Measurements from ENCODE around the gene CDK5RAP2.
A peak's percentile ranks its signal among the peaks of the same experiment; 100 is the strongest.
"Not testable (repeated sequence)": the region's sequence is repeated elsewhere in the genome, so short reads cannot be mapped to it uniquely, and the experiment has no call there.

CDK5RAP2 gene

DNA sequence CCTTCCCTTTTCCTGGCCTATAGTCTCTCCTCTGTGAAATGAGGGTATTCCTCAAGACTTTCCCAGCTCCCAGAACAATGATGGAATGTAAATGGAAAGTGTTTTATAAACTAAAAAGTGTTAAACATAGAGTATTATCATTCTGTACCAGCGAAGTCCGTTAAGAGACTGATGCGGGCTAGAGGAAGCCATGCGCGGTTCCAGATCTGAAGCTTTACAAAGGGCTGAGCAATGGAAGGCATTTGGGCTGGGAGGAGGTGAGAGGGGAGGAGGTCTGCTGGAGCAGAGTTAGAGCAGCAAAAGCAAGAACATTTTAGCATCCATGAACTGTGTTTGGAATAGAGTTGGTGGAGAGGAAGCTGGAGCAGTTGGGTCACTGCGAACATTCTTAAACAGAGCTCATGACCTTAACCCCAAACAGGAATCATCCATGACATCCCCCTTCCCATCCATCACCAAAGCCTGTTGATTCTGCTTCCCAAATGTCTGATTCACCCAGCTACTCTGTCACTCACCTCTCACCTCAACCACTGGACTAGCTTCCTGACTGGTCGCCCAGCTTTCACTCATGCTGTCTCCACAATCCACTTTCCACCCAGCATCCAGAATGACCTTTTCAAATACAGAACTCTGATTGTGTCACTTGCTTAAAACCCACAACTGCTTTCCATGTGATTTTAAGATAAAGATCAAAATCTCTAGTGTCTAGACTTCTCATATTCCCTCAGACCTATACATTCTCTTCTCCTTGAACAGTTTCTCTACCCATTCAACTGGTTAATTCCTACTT lies 37.1 kb downstream of the CDK5RAP2 start:
- no peak for DNase-seq

DNA sequence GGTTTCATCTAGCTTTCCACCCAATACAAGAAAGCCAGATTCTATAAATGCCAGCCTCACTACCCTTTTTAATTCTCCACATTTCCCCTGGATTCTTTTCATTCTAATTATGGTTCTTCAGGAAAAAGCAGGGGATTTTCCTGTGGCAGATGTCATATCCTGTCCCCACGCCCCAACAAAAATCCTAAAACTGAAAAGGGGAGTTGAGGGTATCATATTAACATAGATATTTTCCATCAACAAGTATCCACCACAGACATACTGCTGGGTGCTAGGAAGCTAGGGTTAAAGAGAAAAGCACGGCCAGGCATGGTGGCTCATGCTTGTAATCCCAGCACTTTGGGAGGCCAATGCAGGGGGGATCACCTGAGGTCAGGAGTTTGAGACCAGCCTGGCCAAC lies 38.0 kb downstream of the CDK5RAP2 start:
- DNase-seq = no peak

DNA sequence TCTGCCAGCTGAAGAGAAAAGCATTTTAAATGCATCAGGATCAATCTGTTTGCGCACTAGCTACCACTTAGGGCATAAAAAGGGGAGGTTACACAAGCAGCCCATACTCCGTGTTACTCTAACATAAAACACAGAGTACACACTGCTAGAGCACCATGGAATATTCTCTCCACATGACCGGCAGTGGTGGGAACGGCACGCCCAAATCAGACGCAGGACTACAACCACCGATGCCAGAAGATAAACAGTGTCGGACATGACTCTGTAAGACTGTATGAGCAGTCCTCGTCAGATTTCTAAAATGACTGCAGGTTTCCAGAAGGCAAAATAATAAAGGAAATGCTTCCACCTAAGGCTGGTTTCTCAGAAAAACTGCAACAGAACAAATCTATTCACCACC lies 40.0 kb downstream of the CDK5RAP2 start:
- DNase-seq = no peak

DNA sequence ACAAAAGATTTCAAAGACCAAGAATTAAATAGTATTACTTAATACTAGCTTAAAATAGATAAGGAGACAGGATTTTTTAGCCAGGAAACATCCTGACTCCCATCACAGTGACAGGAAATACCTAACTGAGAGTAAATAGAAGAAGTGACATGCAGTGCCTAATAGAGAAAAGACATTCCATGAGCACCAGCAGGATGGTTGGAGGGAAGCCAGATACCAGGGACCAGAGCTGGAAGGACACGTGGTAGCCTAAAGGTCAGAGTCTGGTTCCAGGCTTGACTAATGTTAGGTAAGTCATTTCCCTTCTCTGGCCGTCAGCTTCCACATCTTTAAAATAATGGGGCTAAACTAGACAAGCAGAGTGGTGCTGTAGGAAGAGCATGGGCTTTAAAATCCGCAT lies 41.6 kb downstream of the CDK5RAP2 start:
- peak; percentile 60 for DNase-seq

DNA sequence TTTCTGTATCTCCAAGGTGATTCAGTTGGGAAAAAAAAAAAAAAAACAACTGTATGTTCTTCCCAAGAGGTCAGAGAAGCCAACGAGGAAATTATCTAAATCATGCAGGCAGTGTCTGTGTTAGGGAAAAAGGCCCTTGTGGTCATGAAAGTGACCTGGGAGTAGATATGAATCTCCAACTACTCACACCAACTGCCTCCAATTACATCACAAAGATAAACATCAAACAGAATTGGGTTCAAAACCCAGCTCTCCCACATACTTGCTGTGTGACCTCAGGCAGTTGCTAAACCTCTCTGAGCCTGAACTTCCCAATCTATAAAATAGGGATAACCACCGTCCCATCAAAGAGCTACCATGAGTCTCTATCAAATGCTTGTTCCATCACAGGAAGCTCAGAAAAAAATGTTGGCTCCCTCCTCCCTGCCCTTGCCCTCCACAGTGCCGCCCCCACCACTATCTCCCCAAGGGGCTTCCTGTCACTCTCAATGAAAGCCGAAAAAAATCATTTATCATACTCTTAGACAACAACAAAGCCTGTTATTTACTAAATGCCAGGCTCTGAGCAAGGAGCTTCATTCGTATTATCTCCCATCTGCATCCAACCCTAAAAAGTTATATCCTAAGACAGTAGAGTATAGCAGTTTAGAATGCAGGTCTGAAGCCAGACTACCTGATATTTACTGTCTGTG lies 42.9 kb downstream of the CDK5RAP2 start:
- no peak for DNase-seq

DNA sequence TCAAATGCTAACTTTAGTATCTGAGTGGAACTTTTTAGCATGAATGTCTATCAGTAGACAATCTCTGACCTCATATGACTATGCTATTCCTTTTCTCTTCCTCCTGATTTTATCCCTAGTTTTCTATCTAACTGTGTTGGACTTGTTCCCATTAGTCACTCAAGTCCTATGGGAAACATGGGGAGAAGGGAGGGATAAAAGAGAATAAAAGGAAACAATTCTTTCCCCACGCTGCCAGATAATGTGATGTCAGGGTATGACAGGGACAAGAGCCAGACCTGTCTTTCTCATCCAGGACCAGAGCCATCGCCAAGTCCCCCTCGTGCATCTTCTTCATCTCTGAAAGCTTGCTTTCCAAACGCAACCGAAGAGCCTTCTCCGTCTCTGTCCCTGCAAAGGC lies 43.9 kb downstream of the CDK5RAP2 start:
- DNase-seq = no peak

DNA sequence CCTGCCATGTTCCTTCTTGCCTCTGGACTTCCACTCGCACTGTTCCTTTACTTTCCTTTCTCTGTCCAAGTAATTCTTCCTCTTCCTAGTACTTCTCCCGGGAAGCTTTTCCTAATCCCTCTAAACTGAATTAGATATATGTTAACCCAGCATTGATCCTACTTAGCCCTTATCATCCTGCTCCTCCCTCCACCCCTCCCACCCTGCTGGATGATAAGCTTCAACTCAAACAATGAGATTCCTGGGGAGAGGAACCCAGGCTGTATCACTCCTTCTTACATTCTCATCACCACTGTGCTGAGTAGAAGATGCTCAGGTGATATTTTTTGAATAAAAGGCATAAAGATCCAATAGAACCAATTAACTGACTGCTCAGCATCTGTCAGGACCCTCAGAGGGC lies 45.7 kb downstream of the CDK5RAP2 start:
- no peak for DNase-seq

DNA sequence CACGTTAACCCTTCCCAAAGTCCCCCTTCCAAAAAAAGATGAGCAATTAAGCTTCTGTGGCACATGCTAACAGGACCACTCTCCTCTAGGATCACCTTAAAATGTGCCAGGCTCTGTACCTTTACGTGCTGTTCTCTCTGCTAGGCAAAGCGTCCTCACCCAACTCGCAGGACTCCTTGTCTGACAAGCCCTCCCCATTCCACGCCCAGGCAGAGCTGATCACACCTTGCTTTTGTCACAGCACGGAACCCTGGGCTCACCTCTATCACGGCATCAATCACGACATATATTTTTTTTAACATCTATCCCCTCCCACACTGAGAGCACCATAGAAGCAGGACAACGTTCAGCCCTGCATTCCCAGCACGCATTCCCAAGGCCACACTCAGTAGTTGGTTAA lies 47.1 kb downstream of the CDK5RAP2 start:
- peak; percentile 4 for DNase-seq

DNA sequence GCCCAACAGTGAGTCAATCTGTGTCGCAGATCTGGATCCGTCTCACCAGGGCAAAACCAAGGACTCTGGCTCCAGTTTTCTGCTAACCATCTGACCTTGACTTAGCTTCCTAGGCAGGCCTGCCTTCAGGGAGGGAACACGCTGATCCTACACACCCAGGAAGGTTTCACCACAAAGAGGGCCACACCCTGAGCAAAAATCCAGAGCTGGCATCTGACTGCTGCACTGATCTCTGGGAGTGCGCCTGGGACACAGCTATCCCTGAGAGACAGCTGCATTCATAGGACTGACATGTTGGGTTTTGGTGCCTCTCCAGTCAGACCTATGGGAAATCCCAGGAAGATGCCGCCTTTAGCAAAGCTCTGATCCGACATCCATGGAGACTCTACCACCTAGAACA lies 47.5 kb downstream of the CDK5RAP2 start:
- DNase-seq = peak; percentile 56

DNA sequence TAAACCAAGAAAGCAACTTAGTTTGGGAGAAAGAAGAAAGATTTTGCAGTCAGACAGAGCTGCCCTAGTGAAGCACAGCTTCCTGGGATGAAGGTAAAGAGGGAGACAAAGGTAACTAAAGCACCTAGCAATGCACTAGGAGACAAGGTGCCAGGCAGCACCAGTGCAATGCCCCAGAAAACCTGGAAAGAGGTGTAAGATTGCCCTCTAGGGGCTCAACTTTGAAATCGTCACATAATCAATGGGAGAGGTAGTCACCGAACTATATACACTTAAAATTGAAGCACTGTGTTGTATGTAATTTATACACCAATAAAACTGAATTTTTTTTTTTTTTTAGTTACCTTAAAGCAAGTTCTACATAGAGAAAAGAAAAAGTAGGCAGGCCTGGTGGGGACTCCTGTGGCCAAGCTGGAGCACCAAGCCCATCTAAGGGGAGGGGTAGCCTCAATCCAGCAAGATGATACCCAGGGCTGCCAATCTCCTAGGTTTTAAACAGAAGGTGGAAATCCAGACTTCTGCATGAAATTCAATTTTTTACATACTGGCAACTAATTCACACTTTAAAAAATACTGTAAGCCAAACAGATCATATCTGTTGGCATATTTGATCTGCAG lies 48.2 kb downstream of the CDK5RAP2 start:
- peak; percentile 31 for DNase-seq

DNA sequence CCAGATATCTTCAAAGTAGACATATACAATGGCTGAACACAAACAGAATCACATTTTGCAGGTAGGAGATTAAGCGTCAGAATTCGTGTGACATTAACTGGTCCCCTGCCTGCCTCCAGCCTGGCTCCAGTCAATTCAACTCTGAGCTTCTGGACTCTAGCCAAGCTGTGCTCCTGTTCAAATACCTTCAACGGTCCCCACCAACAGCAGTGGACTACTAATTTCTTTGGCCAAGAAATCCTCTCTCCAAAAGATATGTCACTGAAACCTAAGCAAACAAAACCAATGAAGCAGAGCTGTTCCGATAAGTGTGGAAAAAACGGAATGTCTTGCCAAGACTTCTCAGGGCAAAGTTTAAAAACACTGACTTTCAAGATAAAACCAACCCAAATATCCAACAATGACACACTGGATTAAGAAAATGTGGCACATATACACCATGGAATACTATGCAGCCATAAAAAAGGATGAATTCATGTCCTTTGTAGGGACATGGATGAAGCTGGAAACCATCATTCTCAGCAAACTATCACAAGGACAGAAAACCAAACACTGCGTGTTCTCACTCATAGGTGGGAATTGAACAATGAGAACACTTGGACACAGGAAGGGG lies 49.6 kb downstream of the CDK5RAP2 start:
- not testable (repeated sequence) for DNase-seq

DNA sequence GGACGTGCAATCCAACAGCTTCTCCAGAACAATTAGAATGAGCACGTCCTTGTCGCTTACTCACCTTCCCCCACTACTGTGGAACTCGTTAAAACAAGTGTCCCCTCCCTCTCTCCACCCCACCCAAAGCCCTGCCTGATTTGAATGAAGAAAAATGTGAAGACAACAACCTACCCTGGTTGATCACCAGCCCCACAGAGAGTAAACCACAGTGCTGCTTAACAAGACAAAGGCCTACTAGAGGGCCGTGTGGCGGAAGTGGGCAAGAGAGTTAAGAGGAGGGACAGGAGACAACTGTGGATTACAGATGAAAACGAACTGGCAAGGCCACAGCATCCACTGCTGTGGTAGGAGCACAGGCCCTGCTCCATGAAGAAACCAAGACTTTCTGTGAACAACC lies 51.1 kb downstream of the CDK5RAP2 start:
- no peak for DNase-seq

DNA sequence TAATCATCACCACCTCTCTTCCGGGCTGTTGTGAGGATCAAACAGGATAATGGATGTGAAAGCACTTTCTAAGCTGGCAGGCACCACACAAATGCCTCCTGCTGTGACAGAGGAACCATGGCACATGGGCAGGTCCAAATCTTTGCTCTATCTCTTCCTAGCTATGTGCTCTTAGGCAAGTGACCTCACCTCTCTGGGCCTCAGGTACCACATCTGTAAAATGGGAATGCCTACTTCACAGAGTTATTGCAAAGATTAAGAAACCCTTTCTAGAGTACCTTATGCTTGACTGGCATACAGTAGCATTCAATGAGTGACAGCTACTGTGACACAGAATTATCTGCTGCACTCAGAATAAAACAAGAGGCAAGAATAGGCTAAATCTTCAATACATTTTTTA lies 51.6 kb downstream of the CDK5RAP2 start:
- no peak for DNase-seq

DNA sequence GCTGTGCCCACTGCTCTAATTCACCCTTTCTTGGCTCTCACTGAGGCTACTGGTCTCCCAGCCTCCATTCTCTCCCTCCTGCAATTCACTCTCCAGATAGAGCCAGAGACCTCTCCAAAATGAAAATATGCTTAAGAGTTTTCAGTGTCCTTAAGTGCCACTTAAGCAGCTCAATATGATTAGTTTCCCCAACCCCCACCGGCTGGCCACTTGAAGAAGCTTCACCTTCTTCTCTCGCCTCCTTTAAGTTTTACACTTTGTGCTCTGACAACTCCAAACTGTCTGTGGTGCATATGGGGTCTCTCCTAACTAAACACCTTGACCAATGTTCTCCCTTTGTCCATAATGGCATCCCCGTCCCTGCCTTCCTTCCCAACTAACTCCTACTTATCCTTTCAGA lies 53.4 kb downstream of the CDK5RAP2 start:
- no peak for DNase-seq

DNA sequence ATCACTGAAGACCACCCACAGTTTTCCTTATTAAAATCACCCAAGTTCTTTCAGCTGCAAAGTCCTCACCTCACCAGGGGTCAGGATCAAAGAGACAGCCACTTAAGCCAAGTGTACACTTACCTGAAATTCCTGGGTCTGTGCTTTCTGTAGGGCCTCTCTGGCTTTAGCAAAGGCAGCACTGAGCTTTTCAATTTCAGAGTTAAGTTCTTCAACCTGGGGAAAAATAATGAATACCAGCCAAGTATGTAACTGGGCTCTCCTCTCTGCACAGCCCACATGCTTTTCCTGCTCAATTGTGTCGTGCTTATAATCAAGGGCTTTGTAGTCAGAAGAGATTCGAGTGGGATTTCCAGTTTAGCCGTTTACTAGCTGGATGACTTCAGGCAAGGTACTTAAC lies 55.1 kb downstream of the CDK5RAP2 start:
- no peak for DNase-seq

DNA sequence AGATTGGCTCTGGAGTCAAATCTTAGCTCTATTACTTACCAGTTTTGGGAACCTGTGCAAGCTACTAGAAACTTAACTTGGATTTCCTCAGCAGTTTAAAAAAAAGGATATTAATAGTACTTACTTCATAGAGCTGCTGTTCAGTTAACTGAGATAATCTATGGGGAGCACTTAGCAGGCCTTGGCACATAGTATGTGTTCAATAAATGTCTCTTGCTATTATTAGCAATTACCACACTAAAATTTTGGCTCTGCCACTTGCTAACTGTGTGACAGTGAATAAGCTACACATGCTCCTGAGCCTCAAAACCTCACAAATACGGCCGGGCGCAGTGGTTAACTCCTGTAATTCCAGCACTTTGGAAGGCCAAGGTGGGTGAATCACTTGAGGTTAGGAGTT lies 55.9 kb downstream of the CDK5RAP2 start:
- DNase-seq = no peak

DNA sequence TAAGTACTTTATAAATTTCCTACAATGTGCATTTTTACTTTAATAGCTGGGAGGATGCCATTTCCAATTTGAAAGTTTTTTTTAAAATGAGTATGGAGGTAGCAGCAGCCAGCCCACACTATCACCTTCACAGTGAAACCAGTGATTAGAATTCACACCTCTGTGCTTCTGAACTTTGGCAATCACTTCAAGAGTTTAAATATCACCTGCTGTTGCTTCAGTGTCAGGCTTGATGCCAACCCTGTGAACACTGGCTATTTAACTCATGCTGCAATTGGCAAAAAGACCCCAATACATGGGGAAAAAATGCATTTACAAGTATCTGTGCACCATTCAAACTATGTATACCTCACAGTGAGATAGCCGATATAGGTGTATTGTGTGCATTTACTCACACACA lies 57.4 kb downstream of the CDK5RAP2 start:
- DNase-seq = no peak

DNA sequence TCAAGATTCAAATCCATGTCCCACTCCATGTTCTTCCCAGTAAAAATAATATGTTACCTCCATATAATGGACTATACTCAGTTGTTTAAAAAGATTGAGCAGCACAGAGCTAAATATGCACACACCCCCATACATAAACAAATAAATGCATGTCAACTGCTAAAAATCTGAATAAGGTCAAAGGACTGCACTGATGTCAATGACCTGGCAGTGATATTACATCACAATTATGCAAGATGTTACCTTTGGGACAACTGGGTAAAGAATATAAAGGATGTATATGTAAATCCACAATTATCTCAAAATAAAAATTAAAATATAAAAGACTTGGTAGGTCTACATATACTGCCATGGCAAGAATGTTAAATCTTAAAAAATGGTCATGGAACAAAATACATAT lies 57.9 kb downstream of the CDK5RAP2 start:
- no peak for DNase-seq

DNA sequence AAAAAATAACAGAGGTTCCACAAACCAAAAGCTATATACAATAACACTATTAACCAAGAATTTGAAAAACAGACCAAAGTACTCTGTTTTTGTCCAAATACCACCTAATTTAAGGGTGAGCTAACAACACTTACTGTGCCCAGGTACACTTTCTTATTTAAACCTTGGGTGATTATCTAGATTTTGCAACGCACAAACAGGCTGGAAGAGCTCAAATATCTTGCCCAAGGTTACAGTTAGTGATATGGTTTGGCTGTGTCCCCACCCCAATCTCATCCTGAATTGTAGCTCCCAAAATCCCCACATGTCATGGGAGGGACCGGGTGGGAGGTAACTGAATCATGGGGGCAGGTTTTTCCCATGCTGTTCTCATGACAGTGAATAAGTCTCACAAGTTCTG lies 58.9 kb downstream of the CDK5RAP2 start:
- no peak for DNase-seq

DNA sequence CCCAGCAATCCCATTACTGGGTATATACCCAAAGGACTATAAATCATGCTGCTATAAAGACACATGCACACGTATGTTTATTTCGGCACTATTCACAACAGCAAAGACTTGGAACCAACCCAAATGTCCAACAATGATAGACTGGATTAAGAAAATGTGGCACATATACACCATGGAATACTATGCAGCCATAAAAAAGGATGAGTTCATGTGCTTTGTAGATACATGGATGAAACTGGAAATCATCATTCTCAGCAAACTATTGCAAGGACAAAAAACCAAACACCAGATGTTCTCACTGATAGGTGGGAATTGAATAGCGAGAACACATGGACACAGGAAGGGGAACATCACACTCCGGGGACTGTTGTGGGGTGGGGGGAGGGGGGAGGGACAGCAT lies 64.0 kb downstream of the CDK5RAP2 start:
- not testable (repeated sequence) for DNase-seq

DNA sequence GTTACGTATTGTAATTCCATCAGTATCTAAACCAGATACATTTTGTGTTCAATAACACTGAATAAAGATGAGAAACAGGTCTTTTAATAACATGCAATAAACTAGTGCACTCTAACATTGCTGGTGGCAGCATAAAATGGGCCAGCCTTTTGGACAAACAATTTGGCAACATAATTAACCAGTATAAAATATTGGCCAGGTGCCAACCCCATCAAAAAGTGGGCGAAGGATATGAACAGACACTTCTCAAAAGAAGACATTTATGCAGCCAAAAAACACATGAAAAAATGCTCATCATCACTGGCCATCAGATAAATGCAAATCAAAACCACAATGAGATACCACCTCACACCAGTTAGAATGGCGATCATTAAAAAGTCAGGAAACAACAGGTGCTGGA lies 64.5 kb downstream of the CDK5RAP2 start:
- not testable (repeated sequence) for DNase-seq

DNA sequence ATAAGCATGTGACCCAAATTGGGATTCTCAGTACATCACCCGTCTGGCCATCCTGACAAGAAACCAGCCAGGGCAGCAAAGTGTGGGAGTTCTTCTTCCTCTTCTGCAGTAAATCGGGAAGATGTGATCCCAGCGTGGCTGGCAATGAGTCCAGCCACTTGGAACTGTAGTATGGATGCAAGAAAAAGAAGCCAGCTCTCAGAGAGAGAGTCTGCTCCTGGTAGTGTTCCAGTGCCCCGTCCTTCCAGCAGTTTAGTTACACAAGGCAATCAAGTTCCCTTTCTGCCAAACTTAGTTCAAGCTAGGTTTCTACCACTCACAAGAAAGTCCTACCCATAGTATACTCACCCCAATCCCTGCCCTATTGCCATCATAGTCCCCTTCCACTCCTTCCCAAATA lies 65.6 kb downstream of the CDK5RAP2 start:
- DNase-seq = no peak

DNA sequence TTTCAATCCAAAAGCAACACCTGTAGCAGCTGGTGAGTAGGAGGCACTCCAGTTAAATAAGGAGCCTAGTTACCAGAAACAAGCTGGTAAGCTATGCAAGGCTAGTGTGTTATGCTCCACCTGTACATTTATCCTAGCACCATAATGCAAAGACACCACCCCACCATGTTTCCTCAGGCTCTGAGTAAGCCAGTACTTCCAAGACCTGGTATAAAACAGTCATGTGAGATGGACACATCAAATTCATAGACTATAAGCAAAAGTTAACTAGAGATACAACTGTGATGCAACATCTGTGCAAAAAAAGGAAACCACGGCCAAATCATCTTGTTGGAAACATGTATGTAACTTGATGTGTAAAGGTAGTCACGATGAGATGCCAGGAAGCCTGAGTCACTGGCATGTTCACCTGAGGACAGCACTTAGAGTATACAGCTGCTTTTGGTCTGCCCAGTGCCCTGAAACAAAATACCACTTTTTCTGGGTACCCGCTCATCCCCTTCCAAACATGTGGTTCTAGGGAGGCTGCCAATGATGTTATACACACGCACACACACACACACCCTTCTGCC lies 66.1 kb downstream of the CDK5RAP2 start:
- no peak for DNase-seq

All from fibroblast of skin of back (primary cell).